A549 treated with AZD9567 at 1 μM for 4 hours (cell line): ENCODE results near the gene TMEM132A. TPM values are rescaled to one million over a fixed set of nuclear protein-coding genes. Genes with fewer than 3 reads are reported as not detected.

Experiments used
- total RNA-seq: library from RNA; stranded (reverse); fragments of 200-300 nt; extraction: Qiagen RNA extraction; gene quantifications from 5 replicates; pipeline ENCODE4 v1.2.3, GENCODE V29; 2022; ENCODE audit not compliant: insufficient read depth

Gene TMEM132A
- total RNA-seq = 72.0 to 145 TPM (median 132 TPM) in 5 replicates

GRCh38 chr11:60924110-60924905 is at the start of gene TMEM132A:
Gene TMEM132A, plus strand, starts transcription at chr11:60924460. Its CDS starts 174 bp downstream, at chr11:60924634.

DNA sequence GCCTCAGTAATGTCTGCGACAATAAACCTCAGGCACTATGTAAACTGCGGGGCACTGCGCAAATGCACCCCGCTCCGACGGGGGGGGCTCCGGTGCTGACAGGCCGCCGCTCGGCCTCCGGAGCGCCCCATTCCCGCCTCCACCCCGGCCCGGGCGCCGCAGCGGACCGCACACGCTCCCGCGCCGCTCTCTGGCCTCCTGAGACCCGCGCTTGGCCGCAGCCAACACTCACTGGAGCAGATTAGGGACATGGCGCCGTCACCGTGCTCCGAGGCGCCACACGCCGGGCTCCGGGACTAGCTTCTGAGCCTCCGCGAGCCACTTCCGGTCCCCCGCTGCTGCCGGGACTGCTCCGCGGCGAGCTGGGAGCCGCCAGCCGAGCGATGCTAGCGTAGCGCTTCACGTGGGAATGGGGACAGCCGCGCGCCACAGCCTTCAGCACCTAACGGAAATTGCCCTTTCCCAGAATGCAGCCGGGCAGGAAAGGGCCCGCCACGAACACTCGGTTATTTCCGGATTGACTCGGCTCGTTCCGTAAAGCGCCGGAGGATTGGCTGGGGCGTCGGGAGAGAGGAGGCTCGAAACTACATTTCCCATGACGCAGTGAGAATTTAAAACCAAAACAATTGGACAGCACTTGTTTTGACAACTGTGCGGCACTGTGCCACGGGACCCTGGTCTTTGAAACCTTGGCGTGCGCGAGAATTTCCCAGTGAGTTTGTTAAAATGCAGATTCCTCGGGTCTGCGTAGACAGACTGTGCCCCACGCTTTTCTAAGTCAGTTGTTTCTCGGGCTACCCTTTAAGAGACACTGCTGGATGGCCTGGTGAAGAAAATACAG is 17.9 kb upstream of the TMEM132A start, which contains the start of gene PRPF19:
Gene PRPF19 (minus strand): TSS at position 454 of the 841 bp plus-strand sequence. CDS start 203 bp downstream, at position 251.

DNA sequence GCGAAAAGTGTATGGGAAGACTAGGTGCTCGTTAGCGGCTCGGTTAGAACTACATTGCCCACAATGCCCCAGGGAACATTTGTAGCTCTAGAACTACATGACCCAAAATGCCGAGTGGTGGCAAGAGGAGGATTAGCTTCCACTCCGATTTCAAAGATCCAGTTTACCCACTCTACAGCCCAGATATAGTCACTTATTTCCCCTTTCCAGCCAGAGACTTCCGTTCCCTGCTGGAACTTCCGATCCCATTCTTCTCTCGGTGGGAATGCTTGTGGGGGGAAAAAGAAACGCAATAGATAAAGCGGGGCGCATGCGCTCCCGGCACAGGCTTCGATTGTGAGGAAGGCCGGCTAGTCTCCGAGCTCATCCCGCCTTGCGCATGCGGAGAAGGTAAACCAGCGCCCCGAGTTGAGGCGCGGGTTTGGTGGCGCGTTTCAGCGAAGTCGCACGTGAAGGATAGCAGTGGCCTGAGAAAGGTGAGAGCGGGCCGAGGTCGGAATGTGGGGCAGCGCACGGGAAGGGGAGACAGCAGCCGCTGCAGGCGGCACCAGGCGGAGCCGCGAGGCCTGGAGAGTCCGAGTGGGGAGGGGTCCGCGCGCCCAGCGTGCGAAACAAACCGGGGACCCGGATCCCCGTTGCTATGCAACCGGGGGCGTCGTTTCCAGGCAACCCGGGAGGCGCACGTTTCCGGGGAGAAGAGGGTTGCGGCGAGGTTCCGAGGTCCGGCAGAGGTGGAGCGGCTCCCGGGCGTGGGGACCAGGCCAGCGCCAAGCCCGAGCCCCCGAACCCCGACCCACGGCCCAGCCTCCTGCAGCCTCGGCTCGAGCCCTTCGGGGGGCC is 10.2 kb upstream of the TMEM132A start, which contains the start of gene TMEM109:
Gene TMEM109 (plus strand): TSS at position 366 of the 840 bp plus-strand sequence. CDS start 5,536 bp downstream, outside the sequence.

GRCh38 chr11:60951904-60952741 is 27.9 kb downstream of the TMEM132A start, which contains the start of gene SLC15A3:
Gene SLC15A3, minus strand, starts transcription at chr11:60952176. Its CDS starts 625 bp downstream, at chr11:60951551.

GRCh38 chr11:60971520-60971919 is 47.3 kb downstream of the TMEM132A start, which contains the start of gene CD6:
Gene CD6, plus strand, starts transcription at chr11:60971680. Its CDS starts 186 bp downstream, at chr11:60971866.

Other genes starting within 250 kb of the TMEM132A start
- gene MS4A8, start 224.8 kb upstream of the TMEM132A start, total RNA-seq = not detected in 5 replicates
- gene MS4A18, start 199.7 kb upstream of the TMEM132A start, total RNA-seq = not detected in 5 replicates
- gene MS4A15, start 167.6 kb upstream of the TMEM132A start, total RNA-seq = 0.05 TPM in 1 of 5 replicates, not detected in the others
- not detected in 5 replicates for gene MS4A10, start 139.1 kb upstream of the TMEM132A start, total RNA-seq
- 91.9 to 107 TPM (median 95.6 TPM) in 5 replicates for gene CCDC86, start 82.3 kb upstream of the TMEM132A start, total RNA-seq
- gene PTGDR2, start 68.5 kb upstream of the TMEM132A start, total RNA-seq = 0.05 to 0.08 TPM (median 0.07 TPM) in 4 of 5 replicates, not detected in the other
- gene ZP1, start 56.9 kb upstream of the TMEM132A start, total RNA-seq = 0.05 to 0.60 TPM (median 0.23 TPM) in 4 of 5 replicates, not detected in the other
- 180 to 197 TPM (median 188 TPM) in 5 replicates for gene PRPF19, start 17.9 kb upstream of the TMEM132A start, total RNA-seq
- 111 to 124 TPM (median 116 TPM) in 5 replicates for gene TMEM109, start 10.3 kb upstream of the TMEM132A start, total RNA-seq
- gene SLC15A3, start 27.7 kb downstream of the TMEM132A start, total RNA-seq = not detected in 5 replicates
- 0.08 to 0.16 TPM (median 0.09 TPM) in 4 of 5 replicates, not detected in the other for gene CD6, start 47.2 kb downstream of the TMEM132A start, total RNA-seq
- 0.02 TPM in 1 of 5 replicates, not detected in the others for gene CD5, start 178.0 kb downstream of the TMEM132A start, total RNA-seq
- 12.0 to 18.8 TPM (median 18.0 TPM) in 5 replicates for gene VPS37C, start 237.0 kb downstream of the TMEM132A start, total RNA-seq